Liver (tissue), 9 donors: ENCODE results near the gene NTN3. TPM values are rescaled to one million over a fixed set of nuclear protein-coding genes. Genes with fewer than 3 reads are reported as not detected.

Experiments used
- DNase-seq: peaks from one replicate; pipeline ENCODE4 v3.0.0-alpha.2; 2017; ENCODE audit warnings: low spot score
- H3K27ac ChIP-seq, 2 donors: one replicate each; pipeline ENCODE4 v1.7.0; 2013; ENCODE audit warnings: inconsistent platforms in 2 of 2, low read length in 2 of 2, control low read depth in 1 of 2, low read depth in 1 of 2, mild to moderate bottlenecking in 1 of 2
- H3K27me3 ChIP-seq, 4 donors: one replicate each; pipeline versions ENCODE4 v1.6.1 to v1.7.0; 2013; ENCODE audit warnings: low read length in 3 of 4, inconsistent platforms in 1 of 4, mild to moderate bottlenecking in 1 of 4, moderate library complexity in 1 of 4; ENCODE audit not compliant: control insufficient read depth in 4 of 4, insufficient read depth in 4 of 4
- H3K36me3 ChIP-seq, 4 donors: one replicate each; pipeline versions ENCODE4 v1.6.1 to v1.7.0; 2013; ENCODE audit warnings: low read length in 3 of 4, mild to moderate bottlenecking in 3 of 4, low read depth in 1 of 4, moderate library complexity in 1 of 4; ENCODE audit not compliant: control insufficient read depth in 4 of 4, insufficient read depth in 3 of 4
- H3K4me1 ChIP-seq, 4 donors: one replicate each; pipeline versions ENCODE4 v1.6.1 to v1.7.0; 2013; ENCODE audit warnings: low read length in 3 of 4, mild to moderate bottlenecking in 3 of 4, moderate library complexity in 1 of 4; ENCODE audit not compliant: control insufficient read depth in 4 of 4, insufficient read depth in 4 of 4
- H3K4me3 ChIP-seq, 3 donors: one replicate each; pipeline versions ENCODE4 v1.6.1 to v1.7.0; 2013; ENCODE audit warnings: low read length in 3 of 3, control low read depth in 1 of 3, low read depth in 1 of 3, mild to moderate bottlenecking in 1 of 3
- H3K9ac ChIP-seq, 2 donors: one replicate each; pipeline ENCODE4 v1.7.0; 2013; ENCODE audit warnings: low read length in 2 of 2, mild to moderate bottlenecking in 2 of 2, moderate library complexity in 2 of 2, control low read depth in 1 of 2, low read depth in 1 of 2
- H3K9me3 ChIP-seq, 4 donors: one replicate each; pipeline versions ENCODE4 v1.6.1 to v1.7.0; 2013; ENCODE audit warnings: low read length in 3 of 4; ENCODE audit not compliant: control insufficient read depth in 4 of 4
- EGR1 ChIP-seq, 2 donors: IDR thresholded peaks; 2 replicates each; pipeline ENCODE4 v1.6.1; 2016 to 2018; ENCODE audit warnings: antibody characterized with exemption in 2 of 2, low read depth in 2 of 2
- FOXA2 ChIP-seq: IDR thresholded peaks from 2 replicates; pipeline ENCODE4 v1.6.1; 2016; ENCODE audit warnings: antibody characterized with exemption
- GABPA ChIP-seq, 2 donors: IDR thresholded peaks in 1 of 2; conservative IDR thresholded peaks in 1 of 2; 2 replicates each; pipeline ENCODE4 v1.6.1; 2016; ENCODE audit warnings: antibody characterized with exemption in 2 of 2, mild to moderate bottlenecking in 1 of 2, moderate library complexity in 1 of 2
- NR2F2 ChIP-seq: IDR thresholded peaks from 2 replicates; pipeline ENCODE4 v1.6.1; 2016; ENCODE audit warnings: antibody characterized with exemption
- RAD21 ChIP-seq, 2 donors: IDR thresholded peaks; 2 replicates each; pipeline ENCODE4 v1.6.1; 2016; ENCODE audit warnings: antibody characterized with exemption in 2 of 2, mild to moderate bottlenecking in 2 of 2
- RXRA ChIP-seq, 2 donors: IDR thresholded peaks; 2 replicates each; pipeline ENCODE4 v1.6.1; 2017 to 2018; ENCODE audit warnings: antibody characterized with exemption in 2 of 2, mild to moderate bottlenecking in 1 of 2
- SP1 ChIP-seq: IDR thresholded peaks from 2 replicates; pipeline ENCODE4 v1.6.1; 2018; ENCODE audit warnings: antibody characterized with exemption, mild to moderate bottlenecking
- TAF1 ChIP-seq: conservative IDR thresholded peaks from 2 replicates; pipeline ENCODE4 v1.6.1; 2016; ENCODE audit warnings: antibody characterized with exemption, mild to moderate bottlenecking
- YY1 ChIP-seq: IDR thresholded peaks from 2 replicates; pipeline ENCODE4 v1.6.1; 2016; ENCODE audit warnings: antibody characterized with exemption, mild to moderate bottlenecking
- WGBS: extraction: QIAGEN DNeasy Blood & Tissue Kit; methylation state at CpG from one replicate; pipeline ENCODE4 v1.1.7; 2013; 5-methylcytosine and 5-hydroxymethylcytosine counted together
- polyA plus RNA-seq, 2 donors: library from polyadenylated mRNA; stranded (reverse) in 1 of 2; unstranded in 1 of 2; fragments of 200-250 nt in 1 of 2; fragments of >200 nt in 1 of 2; fragmentation: Nextera tagmentation in 1 of 2; extraction: Ambion mirVana in 1 of 2; gene quantifications; one replicate each; pipeline versions ENCODE4 v1.2.1 to v1.2.3, GENCODE V29; 2013 to 2015
- total RNA-seq, 2 donors: library from RNA; depleted of rRNA; stranded (reverse); fragments of >200 nt; gene quantifications; one replicate each; pipeline ENCODE4 v1.2.3, GENCODE V29; 2014
- TF ChIP-seq, protein P1 (sequence below): IDR thresholded peaks from 2 replicates; pipeline ENCODE4 v1.6.1; 2016; ENCODE audit warnings: antibody characterized with exemption
- TF ChIP-seq, protein P2 (sequence below): IDR thresholded peaks from 2 replicates; pipeline ENCODE4 v1.6.1; 2016; ENCODE audit warnings: antibody characterized with exemption, mild to moderate bottlenecking
- TF ChIP-seq, protein P3 (sequence below): fragments of 150-350 bp; IDR thresholded peaks from 2 replicates; pipeline ENCODE4 v1.5.1; 2017; ENCODE audit warnings: improper control_type of control experiment, low read depth, low read length; ENCODE audit not compliant: missing input control
- TF ChIP-seq, protein P4 (sequence below): IDR thresholded peaks from 2 replicates; pipeline ENCODE4 v1.6.1; 2016; ENCODE audit warnings: antibody characterized with exemption
- TF ChIP-seq, protein P5 (sequence below): IDR thresholded peaks from 2 replicates; pipeline ENCODE4 v1.6.1; 2016; ENCODE audit warnings: antibody characterized with exemption
- donor health status: healthy.
- donor health status: healthy.
- donor health status: healthy.
- donor health status: healthy.
- donor health status: healthy.

The NTN3 gene
- total and polyA plus RNA-seq, 4 donors = 0.19 to 2.3 (median 0.28) TPM; not detected in 1

DNA sequence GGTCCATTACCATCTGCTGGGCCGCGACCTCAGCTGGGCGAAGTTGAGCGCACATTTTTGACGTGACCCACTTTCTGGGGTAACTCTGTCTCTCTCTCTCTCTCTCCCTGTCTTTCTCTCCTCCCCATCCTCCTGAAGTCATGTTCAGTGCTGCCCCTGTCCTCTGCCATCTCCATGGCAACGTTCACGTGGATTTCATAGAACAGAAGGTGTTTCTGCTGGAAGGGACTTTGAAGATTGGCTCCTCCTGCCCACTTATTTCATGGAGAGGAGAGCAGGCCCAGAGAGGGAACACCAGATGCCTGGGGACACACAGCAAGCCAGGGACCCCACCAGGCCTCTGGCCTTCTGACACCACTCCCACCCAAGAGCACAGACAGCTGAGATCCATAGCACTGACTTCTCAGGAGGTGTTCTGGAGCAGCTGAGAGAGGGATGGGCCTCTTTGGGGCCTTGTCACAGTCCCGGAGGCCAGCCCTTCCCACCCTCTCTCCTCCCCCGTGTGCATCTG is 46.0 kb upstream of the NTN3 start:
- Histone ChIP-seq H3K4me3 (no peak overlapping the region), H3K9ac (no peak overlapping the region), H3K4me1 (peaks cover 3 to 12% (median 7%) of the 10 kb centered on the region in 4 donors), H3K27me3 (no peaks in the 10 kb centered on the region), H3K36me3 (no peaks in the 10 kb centered on the region), H3K9me3 (no peaks in the 10 kb centered on the region), H3K27ac (no peak overlapping the region)
- WGBS = 93% methylated on average over 9 of the region's 9 CpGs
- no peak for DNase-seq
- TF ChIP-seq RXRA (IDR thresholded peaks at IDR 0.05) = no peak
- TF ChIP-seq, protein P1, sequence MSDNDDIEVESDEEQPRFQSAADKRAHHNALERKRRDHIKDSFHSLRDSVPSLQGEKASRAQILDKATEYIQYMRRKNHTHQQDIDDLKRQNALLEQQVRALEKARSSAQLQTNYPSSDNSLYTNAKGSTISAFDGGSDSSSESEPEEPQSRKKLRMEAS = no peak
- no peak for TF ChIP-seq RAD21 (IDR thresholded peaks at IDR 0.05)
- no peak for TF ChIP-seq GABPA (IDR thresholded peaks at IDR 0.05 in 1 of 2, conservative IDR thresholded peaks at IDR 0.05 in 1 of 2)
- no peak for TF ChIP-seq FOXA2

DNA sequence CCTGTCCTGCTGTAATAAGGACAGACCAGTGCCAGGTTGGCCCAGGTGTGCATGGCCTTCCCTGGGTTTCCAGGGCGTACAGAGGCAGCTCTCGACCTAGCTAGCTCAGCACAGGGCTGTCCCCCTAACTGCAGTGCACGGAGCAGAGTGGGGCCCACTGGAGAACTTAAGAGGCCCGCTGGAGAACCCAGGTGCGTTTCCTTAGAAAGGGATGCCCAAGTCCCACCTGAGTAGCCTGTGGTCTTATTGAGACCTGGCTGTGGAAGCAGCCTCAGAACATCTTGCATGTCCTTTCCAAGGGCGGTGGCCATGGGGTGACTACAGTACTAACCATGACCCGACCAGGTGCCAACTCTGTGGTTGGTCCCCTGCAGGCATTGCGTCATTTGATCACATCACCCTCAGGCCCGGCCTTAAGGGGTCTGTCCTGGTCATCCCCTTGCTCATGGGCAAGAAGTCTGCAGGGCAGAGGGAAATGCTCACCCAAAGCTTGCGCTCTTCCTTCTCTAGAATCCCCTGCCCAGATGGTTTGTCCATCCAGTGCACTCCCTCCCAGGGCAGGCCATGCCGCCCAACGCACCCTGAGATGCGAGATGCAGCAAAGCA is 45.2 kb upstream of the NTN3 start:
- H3K4me3 ChIP-seq = no peak overlapping the region
- no peak overlapping the region for H3K9ac ChIP-seq
- H3K27ac ChIP-seq = no peak overlapping the region
- DNase-seq = no peak
- no peaks in the 10 kb centered on the region for H3K27me3 ChIP-seq
- peaks cover 3 to 19% (median 9%) of the 10 kb centered on the region in 4 donors for H3K4me1 ChIP-seq
- no peaks in the 10 kb centered on the region for H3K9me3 ChIP-seq
- H3K36me3 ChIP-seq = no peaks in the 10 kb centered on the region
- TF ChIP-seq RAD21 (IDR thresholded peaks at IDR 0.05) = no peak
- TF ChIP-seq, protein P1 = no peak
- TF ChIP-seq, protein P2, sequence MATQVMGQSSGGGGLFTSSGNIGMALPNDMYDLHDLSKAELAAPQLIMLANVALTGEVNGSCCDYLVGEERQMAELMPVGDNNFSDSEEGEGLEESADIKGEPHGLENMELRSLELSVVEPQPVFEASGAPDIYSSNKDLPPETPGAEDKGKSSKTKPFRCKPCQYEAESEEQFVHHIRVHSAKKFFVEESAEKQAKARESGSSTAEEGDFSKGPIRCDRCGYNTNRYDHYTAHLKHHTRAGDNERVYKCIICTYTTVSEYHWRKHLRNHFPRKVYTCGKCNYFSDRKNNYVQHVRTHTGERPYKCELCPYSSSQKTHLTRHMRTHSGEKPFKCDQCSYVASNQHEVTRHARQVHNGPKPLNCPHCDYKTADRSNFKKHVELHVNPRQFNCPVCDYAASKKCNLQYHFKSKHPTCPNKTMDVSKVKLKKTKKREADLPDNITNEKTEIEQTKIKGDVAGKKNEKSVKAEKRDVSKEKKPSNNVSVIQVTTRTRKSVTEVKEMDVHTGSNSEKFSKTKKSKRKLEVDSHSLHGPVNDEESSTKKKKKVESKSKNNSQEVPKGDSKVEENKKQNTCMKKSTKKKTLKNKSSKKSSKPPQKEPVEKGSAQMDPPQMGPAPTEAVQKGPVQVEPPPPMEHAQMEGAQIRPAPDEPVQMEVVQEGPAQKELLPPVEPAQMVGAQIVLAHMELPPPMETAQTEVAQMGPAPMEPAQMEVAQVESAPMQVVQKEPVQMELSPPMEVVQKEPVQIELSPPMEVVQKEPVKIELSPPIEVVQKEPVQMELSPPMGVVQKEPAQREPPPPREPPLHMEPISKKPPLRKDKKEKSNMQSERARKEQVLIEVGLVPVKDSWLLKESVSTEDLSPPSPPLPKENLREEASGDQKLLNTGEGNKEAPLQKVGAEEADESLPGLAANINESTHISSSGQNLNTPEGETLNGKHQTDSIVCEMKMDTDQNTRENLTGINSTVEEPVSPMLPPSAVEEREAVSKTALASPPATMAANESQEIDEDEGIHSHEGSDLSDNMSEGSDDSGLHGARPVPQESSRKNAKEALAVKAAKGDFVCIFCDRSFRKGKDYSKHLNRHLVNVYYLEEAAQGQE = no peak
- 94% methylated on average over 13 of the region's 13 CpGs for WGBS

DNA sequence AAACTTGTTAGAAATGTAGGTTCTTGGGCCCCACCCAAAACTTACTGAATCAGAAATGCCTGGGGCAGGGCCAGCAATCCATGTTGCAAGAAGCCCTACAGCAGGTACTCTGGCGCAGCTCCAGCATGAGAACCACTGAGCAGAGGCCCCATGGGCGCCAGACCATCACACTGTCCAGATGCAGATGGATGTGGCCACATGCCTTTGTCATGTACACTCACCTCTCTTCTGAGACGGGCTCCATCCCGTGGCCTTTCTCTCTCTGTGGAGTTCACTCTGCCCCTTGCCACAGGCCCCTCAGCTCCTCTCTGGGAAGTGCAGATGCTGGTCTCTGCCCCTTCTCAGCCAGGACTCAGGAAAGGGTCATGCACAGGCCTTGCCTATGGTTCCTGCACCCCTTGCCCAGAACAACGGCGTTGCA is 44.1 kb upstream of the NTN3 start:
- H3K36me3 ChIP-seq = no peaks in the 10 kb centered on the region
- no peak overlapping the region for H3K9ac ChIP-seq
- H3K4me3 ChIP-seq = no peak overlapping the region
- DNase-seq = no peak
- no peaks in the 10 kb centered on the region for H3K9me3 ChIP-seq
- 96% methylated on average over 6 of the region's 6 CpGs for WGBS
- H3K27me3 ChIP-seq = no peaks in the 10 kb centered on the region
- H3K27ac ChIP-seq = no peak overlapping the region
- peaks cover 3 to 19% (median 9%) of the 10 kb centered on the region in 4 donors for H3K4me1 ChIP-seq
- TF ChIP-seq RXRA (IDR thresholded peaks at IDR 0.05) = no peak
- TF ChIP-seq, protein P3, sequence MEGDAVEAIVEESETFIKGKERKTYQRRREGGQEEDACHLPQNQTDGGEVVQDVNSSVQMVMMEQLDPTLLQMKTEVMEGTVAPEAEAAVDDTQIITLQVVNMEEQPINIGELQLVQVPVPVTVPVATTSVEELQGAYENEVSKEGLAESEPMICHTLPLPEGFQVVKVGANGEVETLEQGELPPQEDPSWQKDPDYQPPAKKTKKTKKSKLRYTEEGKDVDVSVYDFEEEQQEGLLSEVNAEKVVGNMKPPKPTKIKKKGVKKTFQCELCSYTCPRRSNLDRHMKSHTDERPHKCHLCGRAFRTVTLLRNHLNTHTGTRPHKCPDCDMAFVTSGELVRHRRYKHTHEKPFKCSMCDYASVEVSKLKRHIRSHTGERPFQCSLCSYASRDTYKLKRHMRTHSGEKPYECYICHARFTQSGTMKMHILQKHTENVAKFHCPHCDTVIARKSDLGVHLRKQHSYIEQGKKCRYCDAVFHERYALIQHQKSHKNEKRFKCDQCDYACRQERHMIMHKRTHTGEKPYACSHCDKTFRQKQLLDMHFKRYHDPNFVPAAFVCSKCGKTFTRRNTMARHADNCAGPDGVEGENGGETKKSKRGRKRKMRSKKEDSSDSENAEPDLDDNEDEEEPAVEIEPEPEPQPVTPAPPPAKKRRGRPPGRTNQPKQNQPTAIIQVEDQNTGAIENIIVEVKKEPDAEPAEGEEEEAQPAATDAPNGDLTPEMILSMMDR = no peak
- TF ChIP-seq SP1 = no peak
- no peak for TF ChIP-seq GABPA (IDR thresholded peaks at IDR 0.05 in 1 of 2, conservative IDR thresholded peaks at IDR 0.05 in 1 of 2)
- TF ChIP-seq, protein P1 = no peak
- no peak for TF ChIP-seq YY1
- TF ChIP-seq, protein P4, sequence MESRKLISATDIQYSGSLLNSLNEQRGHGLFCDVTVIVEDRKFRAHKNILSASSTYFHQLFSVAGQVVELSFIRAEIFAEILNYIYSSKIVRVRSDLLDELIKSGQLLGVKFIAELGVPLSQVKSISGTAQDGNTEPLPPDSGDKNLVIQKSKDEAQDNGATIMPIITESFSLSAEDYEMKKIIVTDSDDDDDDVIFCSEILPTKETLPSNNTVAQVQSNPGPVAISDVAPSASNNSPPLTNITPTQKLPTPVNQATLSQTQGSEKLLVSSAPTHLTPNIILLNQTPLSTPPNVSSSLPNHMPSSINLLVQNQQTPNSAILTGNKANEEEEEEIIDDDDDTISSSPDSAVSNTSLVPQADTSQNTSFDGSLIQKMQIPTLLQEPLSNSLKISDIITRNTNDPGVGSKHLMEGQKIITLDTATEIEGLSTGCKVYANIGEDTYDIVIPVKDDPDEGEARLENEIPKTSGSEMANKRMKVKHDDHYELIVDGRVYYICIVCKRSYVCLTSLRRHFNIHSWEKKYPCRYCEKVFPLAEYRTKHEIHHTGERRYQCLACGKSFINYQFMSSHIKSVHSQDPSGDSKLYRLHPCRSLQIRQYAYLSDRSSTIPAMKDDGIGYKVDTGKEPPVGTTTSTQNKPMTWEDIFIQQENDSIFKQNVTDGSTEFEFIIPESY = no peak
- TF ChIP-seq EGR1 (IDR thresholded peaks at IDR 0.05; ENCODE audit: low read depth in 2 of 2) = no peak
- TF ChIP-seq NR2F2 = no peak
- no peak for TF ChIP-seq FOXA2
- TF ChIP-seq, protein P5, sequence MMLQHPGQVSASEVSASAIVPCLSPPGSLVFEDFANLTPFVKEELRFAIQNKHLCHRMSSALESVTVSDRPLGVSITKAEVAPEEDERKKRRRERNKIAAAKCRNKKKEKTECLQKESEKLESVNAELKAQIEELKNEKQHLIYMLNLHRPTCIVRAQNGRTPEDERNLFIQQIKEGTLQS = no peak
- no peak for TF ChIP-seq TAF1
